Spleen (tissue), 7 donors: ENCODE measurements around the gene RRM1.

Source experiments
- CTCF ChIP-seq, 11 experiments: fragments of 200-600 bp in 7 of 11; fragments of 450-650 bp in 4 of 11; sonication (generic) in 4 of 11; IDR thresholded peaks in 8 of 11; conservative IDR thresholded peaks in 3 of 11; 1 replicate in 7 of 11; 2 replicates in 4 of 11; pipeline versions ENCODE4 v1.4.0 to v1.8.0; 2016 to 2021; ENCODE audit warnings: antibody characterized with exemption in 11 of 11, inconsistent platforms in 4 of 11, mild to moderate bottlenecking in 1 of 11
- POLR2AphosphoS5 ChIP-seq, 3 donors: sonication (generic); formaldehyde crosslinking; IDR thresholded peaks; one replicate each; pipeline ENCODE4 v1.5.1; 2017; ENCODE audit warnings: antibody characterized with exemption in 3 of 3
- donor health status: DM: no; HTN: no; CAD: no; lungs with moderate emphysema.
- donor health status: DM: no; HTN: no; CAD: no.
- donor health status: DM: no; HTN: no; CAD: no.

GRCh38 chr11:4050138-4050537 lies 44.5 kb upstream of the RRM1 start:
- TF ChIP-seq CTCF (IDR thresholded peaks at IDR 0.05 in 8 of 11, conservative IDR thresholded peaks at IDR 0.05 in 3 of 11) (no peak), POLR2AphosphoS5 (IDR thresholded peaks at IDR 0.05) (no peak)
